ENCODE results near the gene AOPEP.

DNA sequence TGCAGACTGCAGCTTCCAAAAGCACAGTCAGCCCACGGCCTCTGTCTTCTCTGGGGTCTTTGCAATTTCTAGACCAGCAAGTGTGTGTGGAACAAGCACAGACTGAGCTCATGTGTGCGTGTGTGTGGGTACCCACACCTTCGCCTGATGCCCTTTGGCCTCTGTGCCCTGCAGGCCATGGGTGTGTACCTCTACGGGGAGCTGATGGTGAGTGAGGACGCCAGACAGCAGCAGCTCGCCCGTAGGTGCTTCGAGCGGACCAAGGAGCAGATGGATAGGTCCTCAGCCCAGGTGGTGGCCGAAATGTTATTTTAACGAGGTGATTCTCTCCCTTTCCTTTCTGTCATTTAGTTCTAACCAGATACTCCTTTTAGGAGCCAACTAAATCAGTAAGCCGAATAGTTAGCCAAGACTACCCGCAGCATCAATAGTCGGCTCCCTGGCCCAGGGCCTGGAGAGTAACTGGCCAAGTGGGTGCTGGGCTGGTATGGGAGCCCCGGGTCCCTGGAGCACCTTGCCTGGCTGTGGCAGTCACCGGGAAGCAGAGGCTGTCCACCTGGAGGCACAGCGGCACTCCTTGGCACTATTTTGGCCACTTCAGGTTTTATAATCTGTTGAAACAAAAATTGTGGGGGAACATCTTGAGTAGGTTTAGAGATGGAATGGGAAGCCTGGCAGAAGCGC, 356.0 kb downstream of the AOPEP start:
- TF ChIP-seq, protein P1, sequence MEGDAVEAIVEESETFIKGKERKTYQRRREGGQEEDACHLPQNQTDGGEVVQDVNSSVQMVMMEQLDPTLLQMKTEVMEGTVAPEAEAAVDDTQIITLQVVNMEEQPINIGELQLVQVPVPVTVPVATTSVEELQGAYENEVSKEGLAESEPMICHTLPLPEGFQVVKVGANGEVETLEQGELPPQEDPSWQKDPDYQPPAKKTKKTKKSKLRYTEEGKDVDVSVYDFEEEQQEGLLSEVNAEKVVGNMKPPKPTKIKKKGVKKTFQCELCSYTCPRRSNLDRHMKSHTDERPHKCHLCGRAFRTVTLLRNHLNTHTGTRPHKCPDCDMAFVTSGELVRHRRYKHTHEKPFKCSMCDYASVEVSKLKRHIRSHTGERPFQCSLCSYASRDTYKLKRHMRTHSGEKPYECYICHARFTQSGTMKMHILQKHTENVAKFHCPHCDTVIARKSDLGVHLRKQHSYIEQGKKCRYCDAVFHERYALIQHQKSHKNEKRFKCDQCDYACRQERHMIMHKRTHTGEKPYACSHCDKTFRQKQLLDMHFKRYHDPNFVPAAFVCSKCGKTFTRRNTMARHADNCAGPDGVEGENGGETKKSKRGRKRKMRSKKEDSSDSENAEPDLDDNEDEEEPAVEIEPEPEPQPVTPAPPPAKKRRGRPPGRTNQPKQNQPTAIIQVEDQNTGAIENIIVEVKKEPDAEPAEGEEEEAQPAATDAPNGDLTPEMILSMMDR (IDR thresholded peaks at IDR 0.05; ENCODE audit: insufficient read depth, low read length, poor library complexity, severe bottlenecking) = no peak
- TF ChIP-seq EZH2phosphoT487 (conservative IDR thresholded peaks at IDR 0.05; ENCODE audit: low read length) = no peak

Data from SU-DHL-6 (cell line).